Activated CD4-positive, alpha-beta memory T cell treated with anti-CD3 and anti-CD28 coated beads, Interleukin-2, amount 10 ng/mL, durations not matched to agents 7 days and 5 days (primary cell): ENCODE results near the gene HRC. TPM values are rescaled to one million over a fixed set of nuclear protein-coding genes. Genes with fewer than 3 reads are reported as not detected.
A peak's percentile ranks its signal among the peaks of the same experiment; 100 is the strongest.
"Not testable (repeated sequence)": the region's sequence is repeated elsewhere in the genome, so short reads cannot be mapped to it uniquely, and the experiment has no call there.

ENCODE experiments used
- CTCF ChIA-PET: fragments of 350-600 bp; sonication (Branson Sonifier 250); formaldehyde crosslinking; loops from one replicate; lab custom pipeline; 2021; ENCODE audit warnings: antibody characterized with exemption, inconsistent platforms; lab: Charles Lee
- POLR2A ChIA-PET: fragments of 350-600 bp; sonication (Branson Sonifier 250); formaldehyde crosslinking; loops from one replicate; lab custom pipeline; 2021; ENCODE audit warnings: antibody characterized with exemption; lab: Charles Lee
- DNase-seq: peaks from one replicate; pipeline ENCODE4 v3.0.0-alpha.2; 2020
- H3K27ac Mint-ChIP-seq: one replicate; pipeline ENCODE4 v1.8.0; 2021; ENCODE audit warnings: mild to moderate bottlenecking, mixed read lengths
- H3K27me3 Mint-ChIP-seq: one replicate; pipeline ENCODE4 v1.8.0; 2021; ENCODE audit warnings: mixed read lengths
- H3K36me3 Mint-ChIP-seq: one replicate; pipeline ENCODE4 v1.8.0; 2021; ENCODE audit warnings: low read depth, mixed read lengths
- H3K4me1 Mint-ChIP-seq: one replicate; pipeline ENCODE4 v1.8.0; 2021; ENCODE audit warnings: mixed read lengths
- H3K4me3 Mint-ChIP-seq: one replicate; pipeline ENCODE4 v1.8.0; 2021; ENCODE audit warnings: mild to moderate bottlenecking, mixed read lengths
- H3K9me3 Mint-ChIP-seq: one replicate; pipeline ENCODE4 v1.8.0; 2021; ENCODE audit warnings: mixed read lengths
- total RNA-seq, 2 experiments: library from RNA; stranded (reverse); gene quantifications; one replicate each; pipeline ENCODE4 v1.2.3, GENCODE V29; 2021

HRC gene
- total RNA-seq, 2 experiments from 2014 or later = not detected

GRCh38 chr19:49127225-49127624, 28.0 kb downstream of the HRC start:
- not testable (repeated sequence) for H3K4me3 Mint-ChIP-seq, H3K36me3 Mint-ChIP-seq, H3K27ac Mint-ChIP-seq, H3K27me3 Mint-ChIP-seq, H3K9me3 Mint-ChIP-seq, DNase-seq
- POLR2A ChIA-PET = interaction anchor here (0.9 to 1.3 kb wide), 4 partner anchors 8 to 13 kb away, joined by 3 to 6 read pairs (median 4); partner anchors contain the start of genes LIN7B and PPFIA3
- CTCF ChIA-PET = interaction anchor here (0.7 to 4.4 kb wide), 8 partner anchors 13 to 388 kb away, joined by 3 to 28 read pairs (median 5); partner anchors contain the start of genes GYS1, LIN7B and RUVBL2
- H3K4me1 Mint-ChIP-seq = peaks cover 16% of the 10 kb centered on the region

- Mint-ChIP-seq H3K27ac (no peak overlapping the region), H3K9me3 (no peaks in the 10 kb centered on the region), H3K4me3 (no peak overlapping the region), H3K27me3 (peaks cover 12% of the 10 kb centered on the region), H3K36me3 (no peaks in the 10 kb centered on the region), H3K4me1 (peaks cover 16% of the 10 kb centered on the region)
- ChIA-PET CTCF (interaction anchor here (4.0 to 4.4 kb wide), 2 partner anchors 12 to 28 kb away, joined by 18 to 28 read pairs; partner anchors contain the start of gene LIN7B), POLR2A (interaction anchor here (0.9 kb wide), 1 partner anchor 12 kb away, joined by 4 read pairs; the partner anchor contains the start of gene LIN7B)
- no peak for DNase-seq
Observed at GRCh38 chr19:49126575-49126974, 28.6 kb downstream of the HRC start.

GRCh38 chr19:49125025-49125731, 30.0 kb downstream of the HRC start:
- Mint-ChIP-seq H3K36me3 (peaks cover 4% of the 10 kb centered on the region), H3K27me3 (peaks cover 21% of the 10 kb centered on the region), H3K4me3 (no peak overlapping the region), H3K27ac (no peak overlapping the region), H3K4me1 (peaks cover 24% of the 10 kb centered on the region), H3K9me3 (no peaks in the 10 kb centered on the region)
- ChIA-PET CTCF (interaction anchor here (0.7 kb wide), 1 partner anchor 409 kb away, joined by 4 read pairs; no protein-coding TSS in a partner anchor), POLR2A (no interaction called here)
- no peak for DNase-seq

- CTCF ChIA-PET, H3K9me3 Mint-ChIP-seq: not testable (repeated sequence)
Observed at GRCh38 chr19:49123285-49123684, 31.9 kb downstream of the HRC start.

GRCh38 chr19:49121841-49122240, 33.4 kb downstream of the HRC start:
- POLR2A ChIA-PET = interaction anchor here (0.7 kb wide), 1 partner anchor 913 kb away, joined by 3 read pairs; no protein-coding TSS in a partner anchor
- not testable (repeated sequence) for DNase-seq, H3K4me3 Mint-ChIP-seq, H3K9me3 Mint-ChIP-seq, H3K27ac Mint-ChIP-seq, H3K36me3 Mint-ChIP-seq
- peaks cover 22% of the 10 kb centered on the region for H3K27me3 Mint-ChIP-seq
- peaks cover 25% of the 10 kb centered on the region for H3K4me1 Mint-ChIP-seq
- CTCF ChIA-PET = interaction anchor here (1.1 kb wide), 1 partner anchor 128 kb away, joined by 3 read pairs; the partner anchor contains the start of gene RUVBL2

More at GRCh38 chr19:49123285-49123684, 31.9 kb downstream of the HRC start:
- peaks cover 21% of the 10 kb centered on the region for H3K4me1 Mint-ChIP-seq
- H3K27ac Mint-ChIP-seq, H3K36me3 Mint-ChIP-seq, POLR2A ChIA-PET, DNase-seq, H3K4me3 Mint-ChIP-seq: not testable (repeated sequence)
- peaks cover 22% of the 10 kb centered on the region for H3K27me3 Mint-ChIP-seq

- DNase-seq = no peak
- H3K36me3 Mint-ChIP-seq = peaks cover 4% of the 10 kb centered on the region
- H3K27me3 Mint-ChIP-seq = peaks cover 22% of the 10 kb centered on the region
- H3K27ac Mint-ChIP-seq = no peak overlapping the region
- H3K9me3 Mint-ChIP-seq = no peaks in the 10 kb centered on the region
- peaks cover 31% of the 10 kb centered on the region for H3K4me1 Mint-ChIP-seq
- CTCF ChIA-PET = interaction anchor here (1.1 to 1.8 kb wide), 2 partner anchors 78 to 127 kb away, joined by 3 to 6 read pairs; partner anchors contain the start of gene RUVBL2
- POLR2A ChIA-PET = no interaction called here
- peak overlapping the region; percentile 45 for H3K4me3 Mint-ChIP-seq
Observed at GRCh38 chr19:49120868-49121267, 34.3 kb downstream of the HRC start.

GRCh38 chr19:49120325-49120683, 34.9 kb downstream of the HRC start:
- Mint-ChIP-seq H3K36me3 (peaks cover 4% of the 10 kb centered on the region), H3K4me3 (peak overlapping the region; percentile 45), H3K4me1 (peaks cover 31% of the 10 kb centered on the region), H3K9me3 (no peaks in the 10 kb centered on the region), H3K27ac (no peak overlapping the region), H3K27me3 (peaks cover 22% of the 10 kb centered on the region)
- no peak for DNase-seq
- ChIA-PET POLR2A (interaction anchor here (1.2 kb wide), 1 partner anchor 9 kb away, joined by 3 read pairs; no protein-coding TSS in a partner anchor), CTCF (interaction anchor here (1.8 kb wide), 1 partner anchor 79 kb away, joined by 6 read pairs; no protein-coding TSS in a partner anchor)

- H3K4me3 Mint-ChIP-seq = peak within 1 kb of the TSS; percentile 76
- no peak for DNase-seq
- H3K9me3 Mint-ChIP-seq = no peaks in the 10 kb centered on the region
- H3K36me3 Mint-ChIP-seq = peaks cover 4% of the 10 kb centered on the region
- peaks cover 22% of the 10 kb centered on the region for H3K27me3 Mint-ChIP-seq
- H3K4me1 Mint-ChIP-seq = peaks cover 35% of the 10 kb centered on the region
- CTCF ChIA-PET = interaction anchor here (1.8 kb wide), 1 partner anchor 80 kb away, joined by 6 read pairs; no protein-coding TSS in a partner anchor
- peak within 1 kb of the TSS; percentile 75 for H3K27ac Mint-ChIP-seq
- POLR2A ChIA-PET = interaction anchor here (0.7 to 1.2 kb wide), 3 partner anchors 8 to 10 kb away, joined by 3 to 4 read pairs (median 3); no protein-coding TSS in a partner anchor
Observed at GRCh38 chr19:49119411-49120324, 35.5 kb downstream of the HRC start, which contains the start of gene PPFIA3. Gene PPFIA3 (plus strand): TSS chr19:49119544. CDS start chr19:49127874, 8,330 bp downstream.

GRCh38 chr19:49118565-49119410, 36.4 kb downstream of the HRC start, which contains the start of gene C19orf73:
Gene C19orf73 (minus strand): TSS chr19:49119143. CDS start chr19:49119022, 121 bp downstream.
- Mint-ChIP-seq H3K27me3 (peaks cover 22% of the 10 kb centered on the region), H3K27ac (peak within 1 kb of the TSS; percentile 75), H3K4me1 (peaks cover 39% of the 10 kb centered on the region), H3K9me3 (no peaks in the 10 kb centered on the region), H3K4me3 (peak within 1 kb of the TSS; percentile 76), H3K36me3 (peaks cover 4% of the 10 kb centered on the region)
- DNase-seq = peak; percentile 95
- POLR2A ChIA-PET = interaction anchor here (0.7 to 1.3 kb wide), 4 partner anchors 7 to 10 kb away, joined by 3 to 5 read pairs (median 4); no protein-coding TSS in a partner anchor
- CTCF ChIA-PET = interaction anchor here (0.9 kb wide), 1 partner anchor 13 kb away, joined by 3 read pairs; no protein-coding TSS in a partner anchor

GRCh38 chr19:49117677-49118564, 37.3 kb downstream of the HRC start:
- peaks cover 4% of the 10 kb centered on the region for H3K36me3 Mint-ChIP-seq
- H3K4me3 Mint-ChIP-seq = peak overlapping the region; percentile 76
- H3K4me1 Mint-ChIP-seq = peaks cover 45% of the 10 kb centered on the region
- H3K27me3 Mint-ChIP-seq = peaks cover 20% of the 10 kb centered on the region
- H3K9me3 Mint-ChIP-seq = no peaks in the 10 kb centered on the region
- DNase-seq = no peak
- peak overlapping the region; percentile 75 for H3K27ac Mint-ChIP-seq
- ChIA-PET POLR2A (interaction anchor here (0.9 to 1.3 kb wide), 2 partner anchors 10 to 12 kb away, joined by 5 read pairs; no protein-coding TSS in a partner anchor), CTCF (interaction anchor here (0.6 to 0.9 kb wide), 2 partner anchors 12 to 330 kb away, joined by 3 read pairs; no protein-coding TSS in a partner anchor)
